Stimulated activated CD4-positive, alpha-beta T cell treated with anti-CD3 and anti-CD28 coated beads, TNF-alpha, amount 100 ng/mL, for 24 hours (primary cell): Measurements from ENCODE around the gene SNRNP25.

ENCODE experiments used
- DNase-seq, 3 experiments: peaks; one replicate each; pipeline ENCODE4 v3.0.0-alpha.2; 2020; ENCODE audit warnings: low read depth in 3 of 3

Gene SNRNP25

GRCh38 chr16:101586-101985 is 48.0 kb downstream of the SNRNP25 start:
- no peak for DNase-seq

- DNase-seq: no peak
Measured at GRCh38 chr16:102060-102855, 48.6 kb downstream of the SNRNP25 start.

GRCh38 chr16:104355-104754 is 50.7 kb downstream of the SNRNP25 start:
- no peak for DNase-seq

- DNase-seq: no peak
Measured at GRCh38 chr16:104928-105327, 51.3 kb downstream of the SNRNP25 start.

GRCh38 chr16:105521-105920 is 51.9 kb downstream of the SNRNP25 start:
- no peak for DNase-seq

- peak in 2 of 3 experiments; percentile 25 to 31 for DNase-seq
Measured at GRCh38 chr16:106623-107324, 53.1 kb downstream of the SNRNP25 start.
